HS-5 (cell line): ENCODE measurements around the gene ZNF593OS.

Source experiments
- DNase-seq: peaks from one replicate; pipeline ENCODE4 v3.0.0-alpha.2; 2012; ENCODE audit warnings: low read depth

Gene ZNF593OS

DNA sequence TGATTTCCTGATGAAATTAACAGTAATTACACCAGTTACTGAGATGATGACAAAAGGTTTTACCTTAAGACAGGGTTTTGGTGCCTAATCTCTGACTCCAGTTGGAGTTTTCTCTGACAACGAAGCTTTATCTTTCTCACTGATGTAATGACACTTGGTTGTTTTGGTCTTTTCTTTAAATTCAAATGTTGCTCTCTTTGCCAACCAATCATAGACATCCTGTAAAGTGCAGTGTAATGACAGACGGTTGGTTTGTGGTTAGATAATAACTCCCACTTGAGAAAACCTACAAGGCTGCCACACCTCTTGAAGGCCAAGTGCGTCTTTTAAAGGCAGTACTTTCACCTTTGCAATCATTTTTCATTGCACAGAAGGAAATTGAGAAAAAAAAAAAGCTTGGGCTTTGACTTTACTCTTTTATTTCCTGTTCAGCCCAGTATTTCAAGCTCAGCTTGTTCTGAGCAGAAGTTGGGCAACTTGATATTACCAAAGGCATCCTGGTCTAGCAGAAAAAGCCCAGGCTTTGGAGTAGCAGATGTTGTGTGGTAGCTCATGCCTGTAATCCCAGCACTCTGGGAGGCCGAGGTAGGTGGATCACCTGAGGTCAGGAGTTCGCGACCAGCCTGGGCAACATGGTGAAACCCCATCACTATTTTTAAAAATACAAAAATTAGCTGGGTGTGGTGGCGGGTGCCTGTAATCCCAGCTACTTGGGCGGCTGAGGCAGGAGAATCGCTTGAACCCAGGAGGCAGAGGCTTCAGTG lies 45.1 kb downstream of the ZNF593OS start:
- DNase-seq = no peak

- DNase-seq = no peak
Measured at GRCh38 chr1:26125946-26126320, 45.7 kb downstream of the ZNF593OS start.

GRCh38 chr1:26125382-26125781 lies 46.2 kb downstream of the ZNF593OS start:
- no peak for DNase-seq

- no peak for DNase-seq
Measured at GRCh38 chr1:26124418-26125331, 47.0 kb downstream of the ZNF593OS start.

- DNase-seq = no peak
Measured at GRCh38 chr1:26122988-26123973, 48.4 kb downstream of the ZNF593OS start.

GRCh38 chr1:26121854-26122773 lies 49.5 kb downstream of the ZNF593OS start:
- DNase-seq = no peak

DNA sequence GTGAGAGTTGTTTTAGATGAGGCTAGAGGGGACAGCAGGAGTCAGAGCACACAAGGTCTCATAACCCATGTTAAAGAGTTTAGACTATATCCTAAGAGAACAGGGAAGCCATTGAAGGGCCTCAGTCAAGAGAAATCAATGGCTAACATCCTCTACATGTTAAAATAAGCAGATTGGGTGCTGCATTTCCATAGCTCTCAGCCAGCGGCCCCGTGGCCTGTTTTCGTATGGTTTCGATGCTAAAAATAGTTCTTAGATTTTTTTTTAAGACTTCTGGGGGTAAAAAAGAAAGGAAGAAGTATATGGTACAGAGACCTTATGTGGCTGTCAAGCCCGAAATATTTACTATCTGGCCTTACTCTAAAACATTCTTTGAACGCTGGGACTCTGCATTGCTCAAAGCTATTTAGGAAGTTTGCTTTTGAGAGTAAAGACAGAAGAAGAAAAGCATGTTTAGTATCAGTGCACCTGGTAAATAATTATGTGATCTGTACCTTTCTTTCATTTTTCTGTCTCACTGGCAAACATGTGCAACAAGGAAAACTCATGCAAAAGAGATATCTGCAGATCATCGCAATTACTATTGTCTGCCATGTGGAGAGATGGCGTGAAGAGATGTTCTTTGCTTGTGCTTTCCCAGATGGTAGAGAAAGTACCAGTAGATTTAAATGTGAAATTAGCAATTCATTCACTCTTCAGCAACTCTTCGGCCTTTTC lies 51.6 kb downstream of the ZNF593OS start:
- DNase-seq = no peak
